G401 (cell line): ENCODE measurements around the gene TUT1. TPM values are rescaled to one million over a fixed set of nuclear protein-coding genes. Genes with fewer than 3 reads are reported as not detected.

Source experiments
- DNase-seq: peaks from one replicate; pipeline ENCODE4 v3.0.0-alpha.2; 2015; ENCODE audit warnings: low spot score
- in situ Hi-C: cut with HindIII; loops from 2 replicates; pipeline ENCODE4 v1.10.0; 2016; ENCODE audit warnings: low sequenced_read_pairs, mixed read lengths
- total RNA-seq: library from RNA; depleted of rRNA; stranded (reverse); fragments of >200 nt; shearing (Covaris generic); gene quantifications from 2 replicates; pipeline ENCODE4 v1.2.3, GENCODE V29; 2014; rRNA removed

Gene TUT1
- total RNA-seq, 1 experiment from 2014 or later, result 16.5 TPM

GRCh38 chr11:62534779-62535545 is 56.4 kb downstream of the TUT1 start:
- in situ Hi-C loops, result no loop called here
- no peak for DNase-seq

DNA sequence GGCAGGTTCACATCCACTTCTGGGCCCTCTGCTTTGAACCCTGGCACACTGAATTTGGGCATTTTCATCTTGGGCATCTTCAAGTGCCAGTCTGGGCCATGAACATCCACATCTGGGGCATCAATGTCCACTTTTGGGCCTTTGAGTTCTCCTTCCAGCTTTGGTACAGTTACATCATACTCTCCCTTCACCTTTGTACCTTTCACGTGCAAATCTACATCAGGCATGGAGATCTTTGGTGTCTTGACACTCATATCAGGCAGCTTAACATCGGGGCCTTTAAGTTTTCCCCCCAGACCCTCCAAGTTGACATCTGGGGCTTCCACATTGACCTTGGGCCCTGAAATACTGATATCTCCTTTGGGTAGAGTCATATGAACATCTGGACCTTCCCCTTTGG is 59.2 kb downstream of the TUT1 start:
- DNase-seq, result no peak

More for the DNA sequence above, 59.2 kb downstream of the TUT1 start:
- in situ Hi-C loops, result no loop called here

Other genes starting within 250 kb of the TUT1 start
- gene SCGB1A1, start 172.5 kb downstream of the TUT1 start, total RNA-seq, result not detected in 2 replicates
- 161 and 197 TPM in 2 replicates for gene AHNAK, start 44.7 kb downstream of the TUT1 start, total RNA-seq
- 3,525 and 3,828 TPM in 2 replicates for gene EEF1G, start 17.6 kb downstream of the TUT1 start, total RNA-seq
- gene MTA2, start 10.3 kb upstream of the TUT1 start, total RNA-seq, result 190 and 224 TPM in 2 replicates
- 33.2 and 55.7 TPM in 2 replicates for gene EML3, start 21.3 kb upstream of the TUT1 start, total RNA-seq
- 14.2 and 14.9 TPM in 2 replicates for gene ROM1, start 21.7 kb upstream of the TUT1 start, total RNA-seq
- 58.5 and 67.4 TPM in 2 replicates for gene B3GAT3, start 30.5 kb upstream of the TUT1 start, total RNA-seq
- gene GANAB, start 55.1 kb upstream of the TUT1 start, total RNA-seq, result 289 and 394 TPM in 2 replicates
- gene INTS5, start 61.8 kb upstream of the TUT1 start, total RNA-seq, result 30.0 and 33.5 TPM in 2 replicates
- 117 and 157 TPM in 2 replicates for gene C11orf98, start 73.7 kb upstream of the TUT1 start, total RNA-seq
- 12.7 and 13.5 TPM in 2 replicates for gene CSKMT, start 73.8 kb upstream of the TUT1 start, total RNA-seq
- gene UQCC3, start 80.2 kb upstream of the TUT1 start, total RNA-seq, result 23.0 and 28.7 TPM in 2 replicates
- 1.8 and 3.7 TPM in 2 replicates for gene LBHD1, start 80.7 kb upstream of the TUT1 start, total RNA-seq
- gene UBXN1, start 87.5 kb upstream of the TUT1 start, total RNA-seq, result 139 and 203 TPM in 2 replicates
- 0.07 and 0.12 TPM in 2 replicates for gene LRRN4CL, start 98.0 kb upstream of the TUT1 start, total RNA-seq
- 48.7 and 59.6 TPM in 2 replicates for gene BSCL2, start 115.9 kb upstream of the TUT1 start, total RNA-seq
- gene GNG3, start 116.2 kb upstream of the TUT1 start, total RNA-seq, result 0.14 TPM in 1 of 2 replicates, not detected in the other
- 13.5 and 14.9 TPM in 2 replicates for gene HNRNPUL2, start 135.9 kb upstream of the TUT1 start, total RNA-seq
- 34.3 and 47.2 TPM in 2 replicates for gene TTC9C, start 137.0 kb upstream of the TUT1 start, total RNA-seq
- 10.6 and 14.1 TPM in 2 replicates for gene ZBTB3, start 162.6 kb upstream of the TUT1 start, total RNA-seq
- gene POLR2G, start 170.1 kb upstream of the TUT1 start, total RNA-seq, result 96.3 and 110 TPM in 2 replicates
- 38.3 and 55.0 TPM in 2 replicates for gene TAF6L, start 179.9 kb upstream of the TUT1 start, total RNA-seq
- 33.6 and 103 TPM in 2 replicates for gene TMEM179B, start 195.9 kb upstream of the TUT1 start, total RNA-seq
- gene TMEM223, start 200.5 kb upstream of the TUT1 start, total RNA-seq, result 52.9 and 55.5 TPM in 2 replicates
- gene NXF1, start 213.9 kb upstream of the TUT1 start, total RNA-seq, result 10.2 and 23.3 TPM in 2 replicates
- 40.9 and 49.0 TPM in 2 replicates for gene STX5, start 240.5 kb upstream of the TUT1 start, total RNA-seq
- gene TEX54, start 241.3 kb upstream of the TUT1 start, total RNA-seq, result not detected in 2 replicates
- gene WDR74, start 248.1 kb upstream of the TUT1 start, total RNA-seq, result 103 and 110 TPM in 2 replicates